ENCODE results near the gene PRDM5.

DNA sequence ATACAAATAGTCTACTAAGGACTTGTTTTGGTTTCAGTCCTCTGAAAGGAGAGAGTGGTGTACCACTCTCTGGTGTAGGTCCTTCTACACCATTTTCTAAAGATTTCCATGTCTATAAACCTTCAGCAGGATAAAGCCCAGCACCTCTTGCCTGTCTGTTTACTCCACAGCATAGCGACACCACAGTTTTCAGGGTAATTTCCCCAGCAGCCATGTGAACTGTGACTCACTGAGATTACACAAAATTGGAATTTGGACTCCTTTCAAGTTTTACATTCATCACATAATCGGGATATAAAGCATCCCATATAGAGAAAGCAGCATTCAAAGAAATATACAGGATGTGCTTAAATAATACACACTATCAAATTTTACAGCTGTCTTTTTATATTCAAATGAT is 229.6 kb downstream of the PRDM5 start:
- TF ChIP-seq TAF1 (IDR thresholded peaks at IDR 0.05; ENCODE audit: low read depth, low read length) (no peak), POLR2A (IDR thresholded peaks at IDR 0.05; ENCODE audit: low read depth, low read length) (no peak), POU2F2 (IDR thresholded peaks at IDR 0.05; ENCODE audit: low read depth, low read length) (no peak), POLR2AphosphoS5 (IDR thresholded peaks at IDR 0.05; ENCODE audit: low read depth, low read length) (no peak), SPI1 (IDR thresholded peaks at IDR 0.05; ENCODE audit: low read depth, low read length) (no peak), PAX5 (IDR thresholded peaks at IDR 0.05; ENCODE audit: insufficient read depth, low read length, severe bottlenecking) (no peak)

Data from GM12891 (cell line).